Sigmoid colon (tissue), 4 donors: Measurements from ENCODE around the gene STAB1.

ENCODE experiments used
- EP300 ChIP-seq, 4 donors: sonication (generic); formaldehyde crosslinking; IDR thresholded peaks; one replicate each; pipeline ENCODE4 v1.6.1; 2017; ENCODE audit warnings: antibody characterized with exemption in 4 of 4
- POLR2A ChIP-seq, 2 donors: fragments of 450-650 bp; IDR thresholded peaks; one replicate each; pipeline ENCODE4 v1.6.1; 2016; ENCODE audit warnings: antibody characterized with exemption in 2 of 2, mild to moderate bottlenecking in 2 of 2, moderate library complexity in 2 of 2

- TF ChIP-seq EP300 (IDR thresholded peaks at IDR 0.05): no peak
- no peak for TF ChIP-seq POLR2A (IDR thresholded peaks at IDR 0.05)
Observed at GRCh38 chr3:52507359-52507758, 12.2 kb downstream of the STAB1 start.
